H9 (cell line): ENCODE measurements around the gene MSRB1. TPM values are rescaled to one million over a fixed set of nuclear protein-coding genes. Genes with fewer than 3 reads are reported as not detected.

Source experiments
- DNase-seq: peaks from one replicate; pipeline ENCODE4 v3.0.0-alpha.2; 2017
- H2AFZ ChIP-seq: one replicate; pipeline ENCODE4 v1.6.1; 2013; ENCODE audit warnings: mild to moderate bottlenecking, low read length, control low read depth, moderate library complexity
- H2AK5ac ChIP-seq: 2 replicates; pipeline ENCODE4 v1.6.1; 2013; ENCODE audit warnings: low read length, control low read depth, mixed read lengths; ENCODE audit not compliant: insufficient read length
- H2BK120ac ChIP-seq: one replicate; pipeline ENCODE4 v1.6.1; 2013; ENCODE audit warnings: low read depth, mild to moderate bottlenecking, low read length, control low read depth, inconsistent platforms; ENCODE audit not compliant: poor library complexity, severe bottlenecking
- H2BK12ac ChIP-seq: 2 replicates; pipeline ENCODE4 v1.6.1; 2013; ENCODE audit warnings: low read length, control low read depth, mixed read lengths, low read depth; ENCODE audit not compliant: insufficient read length
- H2BK15ac ChIP-seq: 2 replicates; pipeline ENCODE4 v1.6.1; 2013; ENCODE audit warnings: low read depth, low read length, control low read depth
- H2BK20ac ChIP-seq: one replicate; pipeline ENCODE4 v1.6.1; 2013; ENCODE audit warnings: low read depth, mild to moderate bottlenecking, low read length, control low read depth, inconsistent platforms; ENCODE audit not compliant: poor library complexity, severe bottlenecking
- H2BK5ac ChIP-seq: 2 replicates; pipeline ENCODE4 v1.6.1; 2013; ENCODE audit warnings: low read length, control low read depth, mixed read lengths; ENCODE audit not compliant: insufficient read length
- H3K14ac ChIP-seq: 2 replicates; pipeline ENCODE4 v1.6.1; 2013; ENCODE audit warnings: low read length, control low read depth; ENCODE audit not compliant: insufficient read depth
- H3K18ac ChIP-seq: 2 replicates; pipeline ENCODE4 v1.6.1; 2013; ENCODE audit warnings: low read depth, mild to moderate bottlenecking, mixed read lengths, low read length, control low read depth; ENCODE audit not compliant: insufficient read length
- H3K23ac ChIP-seq: 2 replicates; pipeline ENCODE4 v1.6.1; 2013; ENCODE audit warnings: low read length, control low read depth, mixed read lengths, low read depth; ENCODE audit not compliant: insufficient read length
- H3K23me2 ChIP-seq: 2 replicates; pipeline ENCODE4 v1.6.1; 2013; ENCODE audit warnings: low read depth, mild to moderate bottlenecking, mixed read lengths, low read length, control low read depth; ENCODE audit not compliant: insufficient read length, poor library complexity, severe bottlenecking
- H3K27ac ChIP-seq: 2 replicates; pipeline ENCODE4 v1.5.1; 2013; ENCODE audit warnings: low read length, control low read depth, mixed read lengths, low read depth; ENCODE audit not compliant: insufficient read length
- H3K27me3 ChIP-seq: 2 replicates; pipeline ENCODE4 v1.6.1; 2013; ENCODE audit warnings: low read length, control low read depth, inconsistent platforms; ENCODE audit not compliant: insufficient read depth
- H3K4ac ChIP-seq: 2 replicates; pipeline ENCODE4 v1.6.1; 2013; ENCODE audit warnings: low read depth, mild to moderate bottlenecking, control low read depth, inconsistent platforms, low read length, moderate library complexity
- H3K4me1 ChIP-seq: 2 replicates; pipeline ENCODE4 v1.6.1; 2013; ENCODE audit warnings: low read length, control low read depth, inconsistent platforms; ENCODE audit not compliant: insufficient read depth
- H3K4me2 ChIP-seq: 2 replicates; pipeline ENCODE4 v1.6.1; 2013; ENCODE audit warnings: low read length, control low read depth, mixed read lengths; ENCODE audit not compliant: insufficient read length, insufficient read depth
- H3K56ac ChIP-seq: 2 replicates; pipeline ENCODE4 v1.6.1; 2013; ENCODE audit warnings: low read depth, mild to moderate bottlenecking, mixed read lengths, low read length, control low read depth; ENCODE audit not compliant: insufficient read length
- H3K79me1 ChIP-seq: 2 replicates; pipeline ENCODE4 v1.6.1; 2013; ENCODE audit warnings: low read depth, mild to moderate bottlenecking, moderate library complexity, low read length, control low read depth, inconsistent platforms; ENCODE audit not compliant: insufficient read depth, poor library complexity, severe bottlenecking
- H3K79me2 ChIP-seq: 2 replicates; pipeline ENCODE4 v1.6.1; 2013; ENCODE audit warnings: low read length, control low read depth, inconsistent platforms; ENCODE audit not compliant: insufficient read depth
- H3K9ac ChIP-seq: 2 replicates; pipeline ENCODE4 v1.6.1; 2013; ENCODE audit warnings: low read length, control low read depth, mixed read lengths; ENCODE audit not compliant: insufficient read length; ENCODE audit errors: extremely low read depth
- H3K9me3 ChIP-seq: one replicate; pipeline ENCODE4 v1.6.1; 2013; ENCODE audit warnings: low read depth, low read length, inconsistent platforms; ENCODE audit not compliant: control insufficient read depth
- H3T11ph ChIP-seq: one replicate; pipeline ENCODE4 v1.6.1; 2013; ENCODE audit warnings: mild to moderate bottlenecking, low read length, control low read depth, inconsistent platforms
- H4K20me1 ChIP-seq: one replicate; pipeline ENCODE4 v1.6.1; 2013; ENCODE audit not compliant: control insufficient read depth, insufficient read length, insufficient read depth
- H4K5ac ChIP-seq: 2 replicates; pipeline ENCODE4 v1.6.1; 2013; ENCODE audit warnings: low read depth, mild to moderate bottlenecking, mixed read lengths, low read length, control low read depth; ENCODE audit not compliant: insufficient read length
- H4K8ac ChIP-seq: replicated peaks from 2 replicates; pipeline ENCODE4 v1.6.1; 2013; ENCODE audit warnings: low read length, control low read depth, mixed read lengths, low read depth; ENCODE audit not compliant: insufficient read length
- H4K91ac ChIP-seq: 2 replicates; pipeline ENCODE4 v1.6.1; 2013; ENCODE audit warnings: low read depth, mild to moderate bottlenecking, moderate library complexity, mixed read lengths, low read length, control low read depth; ENCODE audit not compliant: insufficient read length
- H3K27ac Mint-ChIP-seq, 3 experiments: 2 replicates in 2 of 3; 3 replicates in 1 of 3; pipeline ENCODE4 v1.8.0; 2020 to 2021; ENCODE audit warnings: mixed read lengths in 3 of 3, mild to moderate bottlenecking in 1 of 3, moderate library complexity in 1 of 3
- H3K27me3 Mint-ChIP-seq: 2 replicates; pipeline ENCODE4 v1.8.0; 2021; ENCODE audit warnings: low read depth, mild to moderate bottlenecking, moderate library complexity, mixed read lengths
- H3K36me3 Mint-ChIP-seq, 3 experiments: 2 replicates in 2 of 3; 3 replicates in 1 of 3; pipeline ENCODE4 v1.8.0; 2020 to 2021; ENCODE audit warnings: low read depth in 3 of 3, mixed read lengths in 3 of 3; ENCODE audit not compliant: insufficient read depth in 1 of 3
- H3K4me1 Mint-ChIP-seq, 2 experiments: 2 replicates each; pipeline ENCODE4 v1.8.0; 2020; ENCODE audit warnings: mixed read lengths in 2 of 2
- H3K4me3 Mint-ChIP-seq, 2 experiments: 2 replicates in 1 of 2; 3 replicates in 1 of 2; pipeline ENCODE4 v1.8.0; 2020 to 2021; ENCODE audit warnings: mild to moderate bottlenecking in 2 of 2, mixed read lengths in 2 of 2, moderate library complexity in 1 of 2
- H3K9me3 Mint-ChIP-seq, 2 experiments: 2 replicates in 1 of 2; 3 replicates in 1 of 2; pipeline ENCODE4 v1.8.0; 2020; ENCODE audit warnings: mild to moderate bottlenecking in 2 of 2, mixed read lengths in 2 of 2, moderate library complexity in 1 of 2
- CTCF ChIP-seq: fragments of 200-600 bp; sonication (generic); conservative IDR thresholded peaks from 3 replicates; pipeline ENCODE4 v1.8.0; 2021; ENCODE audit warnings: antibody characterized with exemption, mild to moderate bottlenecking
- WGBS: extraction: QIAGEN DNeasy Blood & Tissue Kit; methylation state at CpG from one replicate; pipeline ENCODE4 v1.1.7; 2013; ENCODE audit warnings: missing lambda C conversion rate, low lambda C conversion rate, mixed read lengths; ENCODE audit not compliant: insufficient read length; ENCODE audit errors: extremely low coverage; 5-methylcytosine and 5-hydroxymethylcytosine counted together
- total RNA-seq: library from RNA; stranded (reverse); gene quantifications from 2 replicates; pipeline ENCODE4 v1.2.1, GENCODE V29; 2021

Gene MSRB1
- total RNA-seq, 1 experiment from 2014 or later: 25.7 TPM

DNA sequence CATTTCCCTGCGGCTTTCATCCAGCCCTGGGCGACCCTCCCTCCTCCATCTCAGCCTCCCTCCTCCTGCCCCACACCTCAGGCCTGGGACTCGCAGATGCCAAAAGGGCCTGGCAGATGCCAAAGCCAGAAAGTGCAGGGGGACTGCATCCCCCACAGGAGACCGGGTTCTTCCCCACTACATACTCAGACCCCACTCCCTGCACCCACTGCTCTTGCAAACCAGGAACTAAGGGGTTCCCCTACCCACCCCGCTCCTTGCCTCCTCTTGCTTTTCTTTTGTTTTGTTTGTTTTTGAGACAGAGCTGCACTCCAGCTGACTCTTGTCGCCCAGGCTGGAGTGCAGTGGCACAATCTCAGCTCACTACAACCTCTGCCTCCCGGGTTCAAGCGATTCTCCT, 28.0 kb downstream of the MSRB1 start:
- Histone ChIP-seq H2BK20ac (no peak overlapping the region), H2AFZ (no peak overlapping the region), H4K5ac (no peak overlapping the region), H2BK5ac (no peak overlapping the region), H3K14ac (no peak overlapping the region), H3K18ac (no peak overlapping the region), H2BK15ac (no peak overlapping the region), H3K4me1 (no peaks in the 10 kb centered on the region; the same call in 1 of the 2 replicates), H3K23me2 (peaks cover 4% of the 10 kb centered on the region), H4K91ac (no peak overlapping the region), H3K79me2 (no peaks in the 10 kb centered on the region), H3K79me1 (no peaks in the 10 kb centered on the region), H3K23ac (no peak overlapping the region), H3K27me3 (peaks cover 36% of the 10 kb centered on the region), H4K8ac (no peak overlapping the region), H3K27ac (no peak overlapping the region), H3K4ac (no peak overlapping the region), H2BK12ac (no peak overlapping the region), H3K9ac (no peak overlapping the region), H4K20me1 (no peaks in the 10 kb centered on the region), H3K4me2 (no peak overlapping the region), H3K9me3 (no peaks in the 10 kb centered on the region), H2BK120ac (no peak overlapping the region), H3T11ph (no peak overlapping the region), H2AK5ac (no peak overlapping the region), H3K56ac (no peak overlapping the region)
- Mint-ChIP-seq H3K27me3 (peaks cover 61% of the 10 kb centered on the region), H3K36me3 (no peaks in the 10 kb centered on the region), H3K4me3 (peak overlapping the region in 1 of 2 experiments; percentile 38; a peak in 1 of 5 replicates), H3K9me3 (no peaks in the 10 kb centered on the region), H3K4me1 (peaks cover 3 to 44% of the 10 kb centered on the region in 2 experiments), H3K27ac (no peak overlapping the region; a peak in 1 of 7 replicates)
- DNase-seq: no peak
- no peak for TF ChIP-seq CTCF
- no CpG with 5 or more reads among the region's 8 CpGs for WGBS
